Activated B cell treated with CpG ODN at 0.5 μM for 24 hours (primary cell): ENCODE results near the gene BTNL2. TPM values are rescaled to one million over a fixed set of nuclear protein-coding genes. Genes with fewer than 3 reads are reported as not detected.

ENCODE experiments used
- ATAC-seq: fragments of 200-7000 bp; cut with Tn5 transposase; one replicate; pipeline ENCODE4 v1.10.0; 2021; ENCODE audit warnings: low read depth, mild to moderate bottlenecking, moderate library complexity
- CTCF ChIA-PET: fragments of 350-600 bp; sonication (Branson Sonifier 250); formaldehyde crosslinking; loops from one replicate; lab custom pipeline; 2021; ENCODE audit warnings: antibody characterized with exemption; lab: Charles Lee
- POLR2A ChIA-PET: fragments of 350-600 bp; sonication (Branson Sonifier 250); formaldehyde crosslinking; loops from one replicate; lab custom pipeline; 2021; ENCODE audit warnings: antibody characterized with exemption; lab: Charles Lee
- DNase-seq: peaks from one replicate; pipeline ENCODE4 v3.0.0; 2022
- H3K27ac Mint-ChIP-seq: one replicate; pipeline ENCODE4 v1.8.0; 2020; ENCODE audit warnings: mixed read lengths
- H3K27me3 Mint-ChIP-seq: one replicate; pipeline ENCODE4 v1.8.0; 2021; ENCODE audit warnings: mixed read lengths
- H3K36me3 Mint-ChIP-seq: one replicate; pipeline ENCODE4 v1.8.0; 2021; ENCODE audit warnings: low read depth, mixed read lengths
- H3K4me1 Mint-ChIP-seq: one replicate; pipeline ENCODE4 v1.8.0; 2021; ENCODE audit warnings: mixed read lengths
- H3K4me3 Mint-ChIP-seq: one replicate; pipeline ENCODE4 v1.8.0; 2020; ENCODE audit warnings: mild to moderate bottlenecking, mixed read lengths
- H3K9me3 Mint-ChIP-seq: one replicate; pipeline ENCODE4 v1.8.0; 2020; ENCODE audit warnings: mixed read lengths
- intact Hi-C: fragments of 100-400 bp; cut with micrococcal nuclease; formaldehyde crosslinking; loops from one replicate; pipeline ENCODE4 v1.15.1; 2024
- total RNA-seq: library from RNA; stranded (reverse); gene quantifications from 2 replicates; pipeline ENCODE4 v1.2.3, GENCODE V29; 2022
- TF ChIP-seq, protein P1 (sequence below): fragments of 200-600 bp; IDR thresholded peaks from one replicate; pipeline ENCODE4 v1.8.0; 2022; ENCODE audit warnings: antibody characterized with exemption, mild to moderate bottlenecking

BTNL2 gene
- total RNA-seq, 1 donor from 2014 or later = not detected

DNA sequence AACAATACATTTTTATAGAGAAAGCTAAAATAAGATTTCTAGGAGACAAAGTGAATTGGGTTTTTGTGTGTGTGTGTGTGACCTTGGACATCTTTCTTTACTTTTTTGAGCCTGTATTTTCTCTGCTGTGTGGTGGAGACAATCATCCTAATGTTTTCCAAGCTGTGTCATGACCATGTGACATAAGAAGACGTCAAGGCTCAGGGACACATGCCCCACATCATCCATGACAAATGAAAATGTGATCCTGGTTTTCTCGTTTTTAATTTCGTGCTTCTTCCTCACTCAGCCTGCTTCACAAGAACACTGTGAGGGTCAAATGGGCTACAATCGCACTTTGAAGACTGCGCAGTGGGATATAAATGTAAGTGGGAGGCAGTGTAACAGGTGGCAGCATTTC, 3.9 kb upstream of the BTNL2 start:
- TF ChIP-seq, protein P1, sequence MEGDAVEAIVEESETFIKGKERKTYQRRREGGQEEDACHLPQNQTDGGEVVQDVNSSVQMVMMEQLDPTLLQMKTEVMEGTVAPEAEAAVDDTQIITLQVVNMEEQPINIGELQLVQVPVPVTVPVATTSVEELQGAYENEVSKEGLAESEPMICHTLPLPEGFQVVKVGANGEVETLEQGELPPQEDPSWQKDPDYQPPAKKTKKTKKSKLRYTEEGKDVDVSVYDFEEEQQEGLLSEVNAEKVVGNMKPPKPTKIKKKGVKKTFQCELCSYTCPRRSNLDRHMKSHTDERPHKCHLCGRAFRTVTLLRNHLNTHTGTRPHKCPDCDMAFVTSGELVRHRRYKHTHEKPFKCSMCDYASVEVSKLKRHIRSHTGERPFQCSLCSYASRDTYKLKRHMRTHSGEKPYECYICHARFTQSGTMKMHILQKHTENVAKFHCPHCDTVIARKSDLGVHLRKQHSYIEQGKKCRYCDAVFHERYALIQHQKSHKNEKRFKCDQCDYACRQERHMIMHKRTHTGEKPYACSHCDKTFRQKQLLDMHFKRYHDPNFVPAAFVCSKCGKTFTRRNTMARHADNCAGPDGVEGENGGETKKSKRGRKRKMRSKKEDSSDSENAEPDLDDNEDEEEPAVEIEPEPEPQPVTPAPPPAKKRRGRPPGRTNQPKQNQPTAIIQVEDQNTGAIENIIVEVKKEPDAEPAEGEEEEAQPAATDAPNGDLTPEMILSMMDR = no peak
- DNase-seq (no peak), ATAC-seq (no peak)
- Mint-ChIP-seq H3K4me3 (no peak overlapping the region), H3K27ac (no peak overlapping the region), H3K9me3 (no peaks in the 10 kb centered on the region), H3K27me3 (peaks cover 2% of the 10 kb centered on the region), H3K36me3 (no peaks in the 10 kb centered on the region), H3K4me1 (peaks cover 14% of the 10 kb centered on the region)
- POLR2A ChIA-PET = no interaction called here
- CTCF ChIA-PET = interaction anchor here (2.1 to 6.3 kb wide), 3 partner anchors 9 to 375 kb away, joined by 8 to 64 read pairs (median 11); no protein-coding TSS in a partner anchor
- intact Hi-C loops = loop anchor here (10.0 kb wide), 1 partner anchor 296 kb away; no protein-coding TSS in a partner anchor

GRCh38 chr6:32406197-32406596, 784 bp downstream of the BTNL2 start:
- intact Hi-C loops = loop anchor here (5.0 kb wide), 1 partner anchor 581 kb away; no protein-coding TSS in a partner anchor
- no peak overlapping the region for H3K4me3 Mint-ChIP-seq

DNA sequence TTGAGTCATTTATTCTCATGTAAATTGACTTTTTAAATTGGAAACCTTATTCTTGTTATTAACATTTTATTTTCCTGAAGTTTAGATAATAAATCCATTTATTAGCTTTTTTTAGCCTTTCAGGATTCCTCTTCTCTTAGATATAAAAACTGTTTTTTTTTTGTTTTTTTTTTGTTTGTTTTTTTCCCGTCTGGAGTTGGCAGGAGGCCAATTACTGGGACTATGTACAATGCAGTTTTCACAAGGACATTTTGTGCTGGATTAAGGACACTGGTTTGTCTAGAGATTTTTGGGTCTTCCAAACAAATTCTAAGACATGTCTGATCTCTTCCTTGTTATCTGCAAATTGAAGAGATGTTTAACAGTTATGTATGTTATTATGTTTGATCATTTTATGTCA, 1.3 kb downstream of the BTNL2 start:
- TF ChIP-seq, protein P1 = no peak
- H3K9me3 Mint-ChIP-seq = no peaks in the 10 kb centered on the region
- intact Hi-C loops = loop anchor here (5.0 kb wide), 1 partner anchor 582 kb away; no protein-coding TSS in a partner anchor
- no peak for DNase-seq
- H3K4me1 Mint-ChIP-seq = peaks cover 4% of the 10 kb centered on the region
- no peaks in the 10 kb centered on the region for H3K36me3 Mint-ChIP-seq
- POLR2A ChIA-PET = interaction anchor here (0.6 kb wide), 1 partner anchor 307 kb away, joined by 5 read pairs; no protein-coding TSS in a partner anchor
- no peak overlapping the region for H3K27ac Mint-ChIP-seq
- no peak for ATAC-seq
- no peak overlapping the region for H3K4me3 Mint-ChIP-seq
- H3K27me3 Mint-ChIP-seq = peaks cover 2% of the 10 kb centered on the region
- CTCF ChIA-PET = interaction anchor here (0.8 to 1.1 kb wide), 3 partner anchors 11 to 380 kb away, joined by 3 to 4 read pairs (median 3); no protein-coding TSS in a partner anchor

More at GRCh38 chr6:32406197-32406596, 784 bp downstream of the BTNL2 start:
- H3K27me3 Mint-ChIP-seq = peaks cover 2% of the 10 kb centered on the region
- TF ChIP-seq, protein P1 = no peak
- POLR2A ChIA-PET = interaction anchor here (0.6 kb wide), 1 partner anchor 307 kb away, joined by 5 read pairs; no protein-coding TSS in a partner anchor
- H3K4me1 Mint-ChIP-seq = peaks cover 4% of the 10 kb centered on the region
- CTCF ChIA-PET = interaction anchor here (0.7 to 1.1 kb wide), 5 partner anchors 10 to 462 kb away, joined by 3 to 4 read pairs (median 3); no protein-coding TSS in a partner anchor
- ATAC-seq (no peak), DNase-seq (no peak)
- no peak overlapping the region for H3K27ac Mint-ChIP-seq
- no peaks in the 10 kb centered on the region for H3K9me3 Mint-ChIP-seq
- no peaks in the 10 kb centered on the region for H3K36me3 Mint-ChIP-seq

DNA sequence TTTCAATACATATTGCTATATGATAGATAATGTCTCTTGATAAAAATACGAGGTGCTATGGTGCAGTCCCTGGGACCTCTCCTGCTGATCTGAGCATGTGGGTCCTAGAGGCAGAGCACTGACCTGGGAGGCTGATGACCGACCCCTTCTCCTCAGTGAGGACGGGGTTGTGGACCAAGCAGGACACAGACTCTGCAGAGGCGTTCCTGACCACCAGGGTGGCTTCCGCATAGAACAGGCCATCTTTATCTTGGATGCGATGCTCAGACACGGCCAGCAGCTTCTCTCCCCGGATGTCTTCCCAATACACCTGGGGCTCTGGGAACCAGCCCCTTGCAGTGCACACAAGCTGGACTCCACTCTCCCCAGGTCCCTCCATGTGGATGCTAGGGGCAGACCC, 4.2 kb downstream of the BTNL2 start:
- intact Hi-C loops = no loop called here
- H3K27ac Mint-ChIP-seq = no peak overlapping the region
- no peaks in the 10 kb centered on the region for H3K36me3 Mint-ChIP-seq
- peaks cover 2% of the 10 kb centered on the region for H3K27me3 Mint-ChIP-seq
- DNase-seq (no peak), ATAC-seq (no peak)
- H3K9me3 Mint-ChIP-seq = no peaks in the 10 kb centered on the region
- peaks cover 9% of the 10 kb centered on the region for H3K4me1 Mint-ChIP-seq
- TF ChIP-seq, protein P1 = no peak
- H3K4me3 Mint-ChIP-seq = no peak overlapping the region
- ChIA-PET POLR2A (no interaction called here), CTCF (interaction anchor here (1.6 to 2.0 kb wide), 2 partner anchors 10 to 156 kb away, joined by 3 to 11 read pairs; no protein-coding TSS in a partner anchor)

GRCh38 chr6:32401284-32401963, 5.6 kb downstream of the BTNL2 start:
- ChIA-PET CTCF (interaction anchor here (1.1 to 2.0 kb wide), 4 partner anchors 11 to 156 kb away, joined by 3 to 11 read pairs (median 8); no protein-coding TSS in a partner anchor), POLR2A (interaction anchor here (0.8 to 1.5 kb wide), 2 partner anchors 437 to 570 kb away, joined by 3 read pairs; partner anchors contain the start of gene TAP2)
- intact Hi-C loops = no loop called here
- DNase-seq (no peak), ATAC-seq (no peak)
- TF ChIP-seq, protein P1 = no peak
- no peak overlapping the region for H3K4me3 Mint-ChIP-seq
- no peak overlapping the region for H3K27ac Mint-ChIP-seq
- peaks cover 16% of the 10 kb centered on the region for H3K4me1 Mint-ChIP-seq
- H3K36me3 Mint-ChIP-seq = no peaks in the 10 kb centered on the region
- H3K9me3 Mint-ChIP-seq = no peaks in the 10 kb centered on the region
- H3K27me3 Mint-ChIP-seq = peaks cover 2% of the 10 kb centered on the region
